ENCODE data around the gene ARHGAP15. TPM values are rescaled to one million over a fixed set of nuclear protein-coding genes. Genes with fewer than 3 reads are reported as not detected.

The ARHGAP15 gene
- total RNA-seq, 1 donor from 2014 or later = 7.0 TPM

DNA sequence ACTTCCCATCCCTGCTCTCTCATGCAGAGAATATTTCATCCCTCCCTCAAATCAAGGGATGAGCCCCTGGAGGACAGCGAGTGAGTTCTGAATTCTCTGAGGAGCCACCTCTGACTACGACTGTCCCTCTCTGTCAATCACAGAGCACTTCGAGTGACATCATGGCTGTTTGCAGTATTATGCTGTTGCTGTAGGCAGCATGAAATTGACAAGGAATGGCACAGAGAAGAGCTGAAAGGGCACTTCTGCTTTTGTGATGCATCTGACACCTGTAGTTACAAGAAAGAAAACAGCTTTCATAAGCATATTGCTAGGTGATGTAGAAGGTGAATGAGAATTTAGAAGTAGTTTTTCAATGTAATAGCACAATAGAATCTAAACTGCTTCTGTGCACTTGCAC, 166.9 kb downstream of the ARHGAP15 start:
- intact Hi-C loops (cut with micrococcal nuclease) = no loop called here
- Histone ChIP-seq H3K27me3 (ENCODE audit: low read depth) (no peaks in the 10 kb centered on the region), H3K4me3 (no peak overlapping the region), H3K9me3 (replicated peaks) (no peaks in the 10 kb centered on the region), H3K36me3 (no peaks in the 10 kb centered on the region), H3K4me1 (no peaks in the 10 kb centered on the region), H3K27ac (replicated peaks) (no peak overlapping the region)
- TF ChIP-seq, protein P1, sequence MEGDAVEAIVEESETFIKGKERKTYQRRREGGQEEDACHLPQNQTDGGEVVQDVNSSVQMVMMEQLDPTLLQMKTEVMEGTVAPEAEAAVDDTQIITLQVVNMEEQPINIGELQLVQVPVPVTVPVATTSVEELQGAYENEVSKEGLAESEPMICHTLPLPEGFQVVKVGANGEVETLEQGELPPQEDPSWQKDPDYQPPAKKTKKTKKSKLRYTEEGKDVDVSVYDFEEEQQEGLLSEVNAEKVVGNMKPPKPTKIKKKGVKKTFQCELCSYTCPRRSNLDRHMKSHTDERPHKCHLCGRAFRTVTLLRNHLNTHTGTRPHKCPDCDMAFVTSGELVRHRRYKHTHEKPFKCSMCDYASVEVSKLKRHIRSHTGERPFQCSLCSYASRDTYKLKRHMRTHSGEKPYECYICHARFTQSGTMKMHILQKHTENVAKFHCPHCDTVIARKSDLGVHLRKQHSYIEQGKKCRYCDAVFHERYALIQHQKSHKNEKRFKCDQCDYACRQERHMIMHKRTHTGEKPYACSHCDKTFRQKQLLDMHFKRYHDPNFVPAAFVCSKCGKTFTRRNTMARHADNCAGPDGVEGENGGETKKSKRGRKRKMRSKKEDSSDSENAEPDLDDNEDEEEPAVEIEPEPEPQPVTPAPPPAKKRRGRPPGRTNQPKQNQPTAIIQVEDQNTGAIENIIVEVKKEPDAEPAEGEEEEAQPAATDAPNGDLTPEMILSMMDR (IDR thresholded peaks at IDR 0.05; ENCODE audit: borderline replicate concordance) = no peak
- DNase-seq = no peak

DNA sequence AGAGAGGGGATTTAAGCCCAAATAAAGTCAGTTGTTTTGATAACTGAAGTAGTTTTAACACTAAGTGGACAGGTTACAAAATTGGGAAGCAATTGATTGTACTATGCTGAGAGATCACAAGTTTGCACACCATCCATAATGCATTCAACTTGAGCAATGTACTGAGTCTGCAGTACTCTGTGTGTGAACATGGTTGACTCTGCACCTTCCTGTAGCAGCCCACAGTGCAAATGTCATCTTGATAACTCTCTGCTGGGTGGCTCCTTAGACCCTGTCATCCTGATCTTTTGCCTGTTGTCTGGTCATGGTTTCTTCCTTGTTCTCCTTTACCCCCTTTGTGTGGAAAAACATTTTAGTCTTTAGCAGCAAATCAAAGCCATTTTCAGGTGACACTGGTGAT, 168.0 kb downstream of the ARHGAP15 start:
- no peaks in the 10 kb centered on the region for H3K9me3 ChIP-seq (replicated peaks)
- no peak overlapping the region for H3K27ac ChIP-seq (replicated peaks)
- intact Hi-C loops (cut with micrococcal nuclease) = no loop called here
- no peak for DNase-seq
- H3K27me3 ChIP-seq (ENCODE audit: low read depth) = no peaks in the 10 kb centered on the region
- no peak overlapping the region for H3K4me3 ChIP-seq
- no peaks in the 10 kb centered on the region for H3K36me3 ChIP-seq
- TF ChIP-seq, protein P1 (IDR thresholded peaks at IDR 0.05; ENCODE audit: borderline replicate concordance) = no peak
- no peaks in the 10 kb centered on the region for H3K4me1 ChIP-seq

DNA sequence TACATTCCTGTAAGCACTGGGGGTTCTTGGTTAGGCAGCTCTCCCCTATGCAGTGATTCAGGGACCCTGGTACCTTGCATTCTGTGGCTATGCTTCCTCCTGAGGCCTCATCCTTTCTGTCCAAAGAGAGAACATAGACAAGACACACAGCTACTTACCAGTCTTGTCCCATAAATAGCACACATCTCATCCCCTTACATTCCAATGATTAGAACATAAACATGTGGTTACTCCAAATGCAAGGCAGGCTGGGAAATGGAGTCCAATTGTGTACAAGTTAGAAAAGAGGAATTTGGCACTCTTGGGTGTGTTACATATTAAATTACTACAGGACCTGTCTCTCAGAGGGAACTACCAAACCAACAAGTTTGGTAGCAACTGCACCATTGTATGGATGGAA, 171.3 kb downstream of the ARHGAP15 start:
- Histone ChIP-seq H3K36me3 (no peaks in the 10 kb centered on the region), H3K4me1 (no peaks in the 10 kb centered on the region), H3K4me3 (no peak overlapping the region), H3K27ac (replicated peaks) (no peak overlapping the region), H3K9me3 (replicated peaks) (peaks cover 8% of the 10 kb centered on the region), H3K27me3 (ENCODE audit: low read depth) (no peaks in the 10 kb centered on the region)
- intact Hi-C loops (cut with micrococcal nuclease) = no loop called here
- DNase-seq = no peak
- TF ChIP-seq, protein P1 (IDR thresholded peaks at IDR 0.05; ENCODE audit: borderline replicate concordance) = no peak

DNA sequence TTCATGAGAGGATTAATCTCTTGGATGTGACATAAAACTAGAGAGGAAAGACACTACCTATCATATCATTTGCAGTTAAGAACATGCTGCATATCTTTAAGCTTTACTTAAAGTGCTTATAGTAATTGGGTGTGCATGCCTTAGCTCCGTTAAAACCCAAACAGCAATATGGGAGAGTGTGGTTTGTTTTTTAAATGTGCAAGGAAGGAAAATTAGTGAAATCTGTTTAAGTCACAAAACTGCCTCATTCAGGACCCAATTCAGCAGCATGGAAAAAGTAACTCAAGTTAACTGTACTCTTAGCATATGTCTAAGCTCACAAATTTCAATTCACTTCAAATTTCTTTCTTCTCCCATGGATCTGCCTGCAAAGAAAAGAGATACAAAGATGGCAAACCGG, 182.2 kb downstream of the ARHGAP15 start:
- intact Hi-C loops (cut with micrococcal nuclease) = no loop called here
- H3K36me3 ChIP-seq = no peaks in the 10 kb centered on the region
- H3K4me1 ChIP-seq = no peaks in the 10 kb centered on the region
- no peaks in the 10 kb centered on the region for H3K27me3 ChIP-seq (ENCODE audit: low read depth)
- H3K4me3 ChIP-seq = no peak overlapping the region
- H3K9me3 ChIP-seq (replicated peaks) = no peaks in the 10 kb centered on the region
- H3K27ac ChIP-seq (replicated peaks) = no peak overlapping the region
- TF ChIP-seq, protein P1 (IDR thresholded peaks at IDR 0.05; ENCODE audit: borderline replicate concordance) = no peak
- DNase-seq = no peak

DNA sequence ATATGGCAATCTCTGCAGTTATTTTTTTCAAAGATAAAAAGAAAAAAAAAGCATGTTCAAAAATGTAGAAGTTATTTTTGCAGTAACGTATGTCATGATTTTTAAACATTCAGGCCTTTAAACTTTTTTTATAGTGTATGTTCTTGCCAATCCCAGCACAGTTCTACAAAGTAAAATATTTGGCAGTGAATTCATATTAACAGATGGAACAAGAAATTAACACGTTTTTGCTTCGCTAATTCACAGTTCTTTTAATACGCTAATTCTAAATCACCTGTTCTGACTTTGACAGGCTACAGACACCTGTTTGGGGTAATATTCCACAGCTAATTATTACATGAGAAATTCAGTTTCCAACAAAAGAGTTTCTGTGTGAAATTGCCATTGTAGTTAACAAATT, 183.2 kb downstream of the ARHGAP15 start:
- H3K36me3 ChIP-seq = no peaks in the 10 kb centered on the region
- H3K27me3 ChIP-seq (ENCODE audit: low read depth) = no peaks in the 10 kb centered on the region
- no peak overlapping the region for H3K4me3 ChIP-seq
- no peaks in the 10 kb centered on the region for H3K9me3 ChIP-seq (replicated peaks)
- H3K4me1 ChIP-seq = no peaks in the 10 kb centered on the region
- TF ChIP-seq, protein P1 (IDR thresholded peaks at IDR 0.05; ENCODE audit: borderline replicate concordance) = no peak
- H3K27ac ChIP-seq (replicated peaks) = no peak overlapping the region
- intact Hi-C loops (cut with micrococcal nuclease) = no loop called here
- DNase-seq = no peak

DNA sequence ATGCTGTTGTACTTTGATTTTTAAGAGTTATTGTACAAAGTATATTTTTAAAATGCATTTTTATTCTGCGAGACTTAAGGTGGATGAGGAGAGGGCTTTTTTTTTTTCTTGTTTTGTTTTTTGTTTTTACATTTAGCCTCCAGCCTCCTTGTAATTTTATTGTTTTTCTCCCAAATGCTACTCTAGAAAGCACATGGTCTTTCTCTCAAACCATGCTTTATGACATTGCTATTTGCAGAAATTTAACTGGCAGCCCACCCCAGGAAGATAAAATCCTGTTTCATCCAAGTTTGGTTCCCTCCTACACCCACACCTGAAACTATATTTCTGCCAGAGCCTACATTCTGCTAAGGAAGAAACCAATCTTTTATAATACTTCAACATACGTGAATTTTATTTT, 184.6 kb downstream of the ARHGAP15 start:
- H3K27ac ChIP-seq (replicated peaks) = no peak overlapping the region
- TF ChIP-seq, protein P1 (IDR thresholded peaks at IDR 0.05; ENCODE audit: borderline replicate concordance) = no peak
- no peaks in the 10 kb centered on the region for H3K9me3 ChIP-seq (replicated peaks)
- DNase-seq = no peak
- no peaks in the 10 kb centered on the region for H3K4me1 ChIP-seq
- intact Hi-C loops (cut with micrococcal nuclease) = no loop called here
- H3K4me3 ChIP-seq = no peak overlapping the region
- H3K36me3 ChIP-seq = no peaks in the 10 kb centered on the region
- H3K27me3 ChIP-seq (ENCODE audit: low read depth) = no peaks in the 10 kb centered on the region
